Endothelial cell of umbilical vein (primary cell): ENCODE data around the gene TP53RK. TPM values are rescaled to one million over a fixed set of nuclear protein-coding genes. Genes with fewer than 3 reads are reported as not detected.

ENCODE experiments used
- BruUV-seq: library from RNA; stranded (reverse); fragments of 400-500 nt; replicated peaks from 2 replicates; lab custom pipeline; 2021; lab: Mats Ljungman, UMichigan
- CTCF ChIA-PET: fragments of 300-600, 350-600 bp; sonication (Branson Sonifier 250); formaldehyde crosslinking; loops from one replicate; lab custom pipeline; 2021; ENCODE audit warnings: antibody characterized with exemption, inconsistent platforms; lab: Charles Lee
- POLR2A ChIA-PET: fragments of 300-600, 350-600 bp; sonication (Branson Sonifier 250); formaldehyde crosslinking; loops from one replicate; lab custom pipeline; 2021; ENCODE audit warnings: antibody characterized with exemption, inconsistent platforms; lab: Charles Lee
- DNase-seq: peaks from one replicate; pipeline ENCODE4 v3.0.0-alpha.2; 2011; ENCODE audit warnings: low read depth, low spot score
- FAIRE-seq: peaks from 2 replicates; lab custom pipeline; 2011; peaks lifted over from hg19 to GRCh38; lab: Jason Lieb, UNC
- H2AFZ ChIP-seq: 2 replicates; pipeline ENCODE4 v1.6.0; 2012; ENCODE audit warnings: low read depth, low read length, control low read depth, inconsistent platforms
- H3K27ac ChIP-seq: 2 replicates; pipeline ENCODE4 v1.5.1; 2011; ENCODE audit warnings: low read depth, mild to moderate bottlenecking, control low read depth, low read length, moderate library complexity; ENCODE audit not compliant: insufficient read depth
- H3K27me3 ChIP-seq, 2 experiments: 2 replicates each; pipeline versions ENCODE4 v1.6.0 to v1.6.1; 2011; ENCODE audit warnings: low read length in 2 of 2, mixed read lengths in 1 of 2; ENCODE audit not compliant: control insufficient read depth in 2 of 2, insufficient read depth in 2 of 2
- H3K36me3 ChIP-seq, 2 experiments: 2 replicates in 1 of 2; 3 replicates in 1 of 2; pipeline ENCODE4 v1.5.1; 2011; ENCODE audit warnings: low read length in 2 of 2, mild to moderate bottlenecking in 1 of 2, moderate library complexity in 1 of 2; ENCODE audit not compliant: control insufficient read depth in 2 of 2, insufficient read depth in 2 of 2; ENCODE audit errors: extremely low read depth in 1 of 2
- H3K4me1 ChIP-seq: 3 replicates; pipeline ENCODE4 v1.5.1; 2011; ENCODE audit warnings: mild to moderate bottlenecking, low read length; ENCODE audit not compliant: control insufficient read depth, insufficient read depth; ENCODE audit errors: extremely low read depth
- H3K4me2 ChIP-seq: 2 replicates; pipeline ENCODE4 v1.6.1; 2011; ENCODE audit warnings: low read length, control low read depth, mixed read lengths; ENCODE audit not compliant: insufficient read depth
- H3K4me3 ChIP-seq, 3 experiments: fragments of 200-600 bp in 1 of 3; sonication (generic), shearing (Covaris generic) in 1 of 3; replicated peaks in 1 of 3; 2 replicates each; pipeline ENCODE4 v1.5.1; 2011 to 2016; ENCODE audit warnings: control low read depth in 3 of 3, low read length in 3 of 3, mild to moderate bottlenecking in 2 of 3, inconsistent platforms in 1 of 3, low read depth in 1 of 3, moderate library complexity in 1 of 3; ENCODE audit not compliant: insufficient read depth in 1 of 3
- H3K79me2 ChIP-seq: 2 replicates; pipeline ENCODE4 v1.6.0; 2012; ENCODE audit warnings: low read length, inconsistent platforms; ENCODE audit not compliant: control insufficient read depth, insufficient read depth
- H3K9ac ChIP-seq: replicated peaks from 2 replicates; pipeline ENCODE3; 2011; ENCODE audit warnings: low read length, control low read depth; ENCODE audit not compliant: insufficient read depth; ENCODE audit errors: extremely low read depth
- H3K9me1 ChIP-seq: replicated peaks from 3 replicates; pipeline ENCODE4 v1.6.0; 2011; ENCODE audit warnings: mild to moderate bottlenecking, low read length; ENCODE audit not compliant: control insufficient read depth, insufficient read depth; ENCODE audit errors: extremely low read depth
- H3K9me3 ChIP-seq: replicated peaks from 2 replicates; pipeline ENCODE4 v1.5.1; 2012; ENCODE audit warnings: low read length, inconsistent platforms; ENCODE audit not compliant: control insufficient read depth, insufficient read depth
- H4K20me1 ChIP-seq: replicated peaks from 2 replicates; pipeline ENCODE3; 2011; ENCODE audit warnings: mild to moderate bottlenecking, low read length; ENCODE audit not compliant: control insufficient read depth, insufficient read depth; ENCODE audit errors: extremely low read depth
- EZH2 ChIP-seq: IDR thresholded peaks from 2 replicates; pipeline ENCODE4 v1.6.1; 2012; ENCODE audit warnings: borderline replicate concordance, low read depth, mild to moderate bottlenecking, moderate library complexity, low read length, inconsistent platforms; ENCODE audit not compliant: severe bottlenecking
- FOS ChIP-seq: IDR thresholded peaks from 2 replicates; pipeline ENCODE4 v1.6.1; 2011; ENCODE audit warnings: mild to moderate bottlenecking, low read length, moderate library complexity, borderline replicate concordance; ENCODE audit not compliant: insufficient read depth
- GATA2 ChIP-seq: IDR thresholded peaks from 2 replicates; pipeline ENCODE4 v1.7.0; 2011; ENCODE audit warnings: low read depth, mild to moderate bottlenecking, moderate library complexity, mixed read lengths, low read length; ENCODE audit not compliant: insufficient read length, insufficient read depth
- JUN ChIP-seq: IDR thresholded peaks from 2 replicates; pipeline ENCODE4 v1.6.1; 2011; ENCODE audit warnings: borderline replicate concordance, low read depth; ENCODE audit not compliant: insufficient read length, insufficient read depth
- MAX ChIP-seq: IDR thresholded peaks from 2 replicates; pipeline ENCODE4 v1.6.1; 2011; ENCODE audit not compliant: insufficient read depth, insufficient read length
- MYC ChIP-seq: IDR thresholded peaks from one replicate; pipeline ENCODE4 v1.6.1; 2011; ENCODE audit warnings: mild to moderate bottlenecking, low read depth, low read length
- POLR2A ChIP-seq: IDR thresholded peaks from 2 replicates; pipeline ENCODE4 v1.6.1; 2012; ENCODE audit warnings: low read depth, mild to moderate bottlenecking, control low read depth, low read length
- POLR2AphosphoS5 ChIP-seq: IDR thresholded peaks from 2 replicates; pipeline ENCODE4 v1.6.1; 2012; ENCODE audit warnings: low read depth, mild to moderate bottlenecking, control low read depth, low read length, moderate library complexity; ENCODE audit not compliant: insufficient read depth
- dilution Hi-C: fragments of 300-500 bp; cut with MboI; formaldehyde crosslinking; loops from one replicate; pipeline ENCODE4 v1.15.0; 2019; ENCODE audit warnings: low sequenced_read_pairs; ENCODE audit not compliant: extremely low pct_ligation_motif_present
- intact Hi-C: fragments of 100-400 bp; cut with micrococcal nuclease; formaldehyde crosslinking; loops from one replicate; pipeline ENCODE4 v1.10.0; 2022
- polyA plus RNA-seq, 4 experiments: library from polyadenylated mRNA; depleted of rRNA in 3 of 4; stranded (reverse) in 3 of 4; unstranded in 1 of 4; fragments of >200 nt; gene quantifications; 2 replicates each; pipeline versions ENCODE4 v1.2.1 to v1.2.3, GENCODE V29; 2011 to 2012; ENCODE audit warnings: missing spikeins in 1 of 4
- total RNA-seq: library from RNA; stranded (reverse); gene quantifications from 2 replicates; pipeline ENCODE4 v1.2.3, GENCODE V29; 2021
- TF ChIP-seq, protein P1 (sequence below), 2 donors: IDR thresholded peaks; 1 replicate in 1 of 2; 2 replicates in 1 of 2; pipeline ENCODE4 v1.5.1; 2011; ENCODE audit warnings: low read length in 2 of 2, mild to moderate bottlenecking in 2 of 2, moderate library complexity in 2 of 2, control low read depth in 1 of 2, inconsistent platforms in 1 of 2, low read depth in 1 of 2; ENCODE audit not compliant: insufficient read depth in 1 of 2; ENCODE audit errors: extremely low read depth in 1 of 2

Gene TP53RK
- total and polyA plus RNA-seq, 2 donors (not counting 3 experiments of a cell fraction or from before 2014, with no cell fraction given): 7.0 to 13.1 TPM

DNA sequence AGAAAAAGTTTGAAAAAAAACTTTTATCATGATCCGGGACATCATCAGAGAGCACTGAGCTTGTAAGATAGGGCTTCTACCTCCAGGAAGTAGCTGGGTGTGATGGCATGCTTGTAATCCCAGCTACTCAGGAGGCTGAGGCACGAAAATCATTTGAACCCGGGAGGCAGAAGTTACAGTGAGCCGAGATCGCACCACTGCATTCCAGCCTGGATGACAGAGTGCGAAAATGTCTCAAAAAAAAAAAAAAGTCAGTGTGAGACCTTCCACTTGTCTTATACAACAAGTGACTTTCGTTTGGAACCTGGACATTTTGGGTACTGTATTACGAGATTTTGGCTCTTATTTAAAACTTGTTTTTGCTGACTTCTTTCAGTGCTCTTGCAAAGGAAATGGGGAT is 32.1 kb downstream of the TP53RK start:
- no peaks in the 10 kb centered on the region for H3K9me3 ChIP-seq
- ChIA-PET CTCF (no interaction called here), POLR2A (no interaction called here)
- H3K79me2 ChIP-seq: no peaks in the 10 kb centered on the region
- intact Hi-C loops: no loop called here
- no peaks in the 10 kb centered on the region for H3K27me3 ChIP-seq
- BruUV-seq: no TSS peak
- H3K4me3 ChIP-seq: no peak overlapping the region
- H3K9me1 ChIP-seq: no peaks in the 10 kb centered on the region
- DNase-seq: no peak
- H3K27ac ChIP-seq: no peak overlapping the region
- no peaks in the 10 kb centered on the region for H3K4me1 ChIP-seq
- H3K4me2 ChIP-seq: no peak overlapping the region
- H4K20me1 ChIP-seq: no peaks in the 10 kb centered on the region
- TF ChIP-seq MAX (no peak), EZH2 (no peak), GATA2 (no peak), POLR2A (no peak), FOS (no peak), MYC (no peak), POLR2AphosphoS5 (no peak), JUN (no peak)
- TF ChIP-seq, protein P1, sequence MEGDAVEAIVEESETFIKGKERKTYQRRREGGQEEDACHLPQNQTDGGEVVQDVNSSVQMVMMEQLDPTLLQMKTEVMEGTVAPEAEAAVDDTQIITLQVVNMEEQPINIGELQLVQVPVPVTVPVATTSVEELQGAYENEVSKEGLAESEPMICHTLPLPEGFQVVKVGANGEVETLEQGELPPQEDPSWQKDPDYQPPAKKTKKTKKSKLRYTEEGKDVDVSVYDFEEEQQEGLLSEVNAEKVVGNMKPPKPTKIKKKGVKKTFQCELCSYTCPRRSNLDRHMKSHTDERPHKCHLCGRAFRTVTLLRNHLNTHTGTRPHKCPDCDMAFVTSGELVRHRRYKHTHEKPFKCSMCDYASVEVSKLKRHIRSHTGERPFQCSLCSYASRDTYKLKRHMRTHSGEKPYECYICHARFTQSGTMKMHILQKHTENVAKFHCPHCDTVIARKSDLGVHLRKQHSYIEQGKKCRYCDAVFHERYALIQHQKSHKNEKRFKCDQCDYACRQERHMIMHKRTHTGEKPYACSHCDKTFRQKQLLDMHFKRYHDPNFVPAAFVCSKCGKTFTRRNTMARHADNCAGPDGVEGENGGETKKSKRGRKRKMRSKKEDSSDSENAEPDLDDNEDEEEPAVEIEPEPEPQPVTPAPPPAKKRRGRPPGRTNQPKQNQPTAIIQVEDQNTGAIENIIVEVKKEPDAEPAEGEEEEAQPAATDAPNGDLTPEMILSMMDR (IDR thresholded peaks at IDR 0.05; ENCODE audit: extremely low read depth in 1 of 2, insufficient read depth in 1 of 2, low read depth in 1 of 2, low read length in 2 of 2): no peak
- FAIRE-seq: no peak
- H2AFZ ChIP-seq: no peak overlapping the region
- H3K9ac ChIP-seq: no peak overlapping the region
- H3K36me3 ChIP-seq: no peaks in the 10 kb centered on the region
- dilution Hi-C loops: no loop called here
